KOPT-K1 (cell line): ENCODE results near the gene ZBTB14.

ENCODE experiments used
- H3K27ac ChIP-seq: fragments of 200-600 bp; sonication (generic); 2 replicates; pipeline ENCODE4 v1.5.1; 2016; ENCODE audit warnings: antibody characterized with exemption, mild to moderate bottlenecking, low read depth, low read length; ENCODE audit not compliant: poor library complexity, severe bottlenecking
- H3K36me3 ChIP-seq: fragments of 200-600 bp; sonication (generic); 2 replicates; pipeline ENCODE4 v1.5.1; 2017; ENCODE audit warnings: antibody characterized with exemption, mild to moderate bottlenecking, low read length, moderate library complexity; ENCODE audit not compliant: insufficient read depth
- H3K9me3 ChIP-seq: fragments of 200-600 bp; sonication (generic); 2 replicates; pipeline ENCODE4 v1.5.1; 2017; ENCODE audit warnings: antibody characterized with exemption, low read length, mild to moderate bottlenecking; ENCODE audit not compliant: insufficient read depth, poor library complexity, severe bottlenecking

The ZBTB14 gene

GRCh38 chr18:5297597-5297996 is 2.1 kb upstream of the ZBTB14 start:
- Histone ChIP-seq H3K9me3 (no peaks in the 10 kb centered on the region), H3K36me3 (peaks cover 3% of the 10 kb centered on the region; the same call in 1 of the 2 replicates), H3K27ac (no peak overlapping the region)

- Histone ChIP-seq H3K9me3 (no peaks in the 10 kb centered on the region), H3K36me3 (peaks cover 11% of the 10 kb centered on the region), H3K27ac (peak overlapping the region; percentile 87)
These were observed 1.3 kb upstream of the ZBTB14 start for GRCh38 chr18:5296706-5297320.

GRCh38 chr18:5295981-5296705 is 617 bp upstream of the ZBTB14 start:
- H3K27ac ChIP-seq, result peak overlapping the region; percentile 87
- H3K9me3 ChIP-seq, result no peaks in the 10 kb centered on the region
- H3K36me3 ChIP-seq, result peaks cover 17% of the 10 kb centered on the region

- H3K27ac ChIP-seq, result peak overlapping the region; percentile 87
- peaks cover 31% of the 10 kb centered on the region for H3K36me3 ChIP-seq
- no peaks in the 10 kb centered on the region for H3K9me3 ChIP-seq
These were observed 882 bp downstream of the ZBTB14 start for GRCh38 chr18:5294457-5295230.

GRCh38 chr18:5294113-5294456 is 1.4 kb downstream of the ZBTB14 start:
- no peaks in the 10 kb centered on the region for H3K9me3 ChIP-seq
- H3K27ac ChIP-seq, result peak overlapping the region; percentile 87
- peaks cover 36% of the 10 kb centered on the region for H3K36me3 ChIP-seq

GRCh38 chr18:5288517-5288935 is 7.0 kb downstream of the ZBTB14 start:
- Histone ChIP-seq H3K9me3 (no peaks in the 10 kb centered on the region), H3K36me3 (peaks cover 59% of the 10 kb centered on the region), H3K27ac (no peak overlapping the region)

- H3K9me3 ChIP-seq, result no peaks in the 10 kb centered on the region
- peaks cover 59% of the 10 kb centered on the region for H3K36me3 ChIP-seq
- H3K27ac ChIP-seq, result no peak overlapping the region
These were observed 7.7 kb downstream of the ZBTB14 start for GRCh38 chr18:5287854-5288253.

- H3K36me3 ChIP-seq, result peaks cover 46% of the 10 kb centered on the region
- H3K27ac ChIP-seq, result no peak overlapping the region
- H3K9me3 ChIP-seq, result peaks cover 4% of the 10 kb centered on the region
These were observed 9.0 kb downstream of the ZBTB14 start for GRCh38 chr18:5286525-5286924.

- Histone ChIP-seq H3K36me3 (peaks cover 35% of the 10 kb centered on the region), H3K9me3 (peaks cover 4% of the 10 kb centered on the region), H3K27ac (no peak overlapping the region)
These were observed 10.2 kb downstream of the ZBTB14 start for GRCh38 chr18:5285326-5285725.

GRCh38 chr18:5284808-5285207 is 10.7 kb downstream of the ZBTB14 start:
- Histone ChIP-seq H3K36me3 (peaks cover 29% of the 10 kb centered on the region), H3K27ac (no peak overlapping the region), H3K9me3 (peaks cover 4% of the 10 kb centered on the region)

GRCh38 chr18:5282770-5283169 is 12.8 kb downstream of the ZBTB14 start:
- Histone ChIP-seq H3K36me3 (peaks cover 12% of the 10 kb centered on the region; the same call in 1 of the 2 replicates), H3K9me3 (peaks cover 14% of the 10 kb centered on the region), H3K27ac (no peak overlapping the region)

GRCh38 chr18:5276947-5277346 is 18.6 kb downstream of the ZBTB14 start:
- Histone ChIP-seq H3K9me3 (peaks cover 9% of the 10 kb centered on the region), H3K36me3 (no peaks in the 10 kb centered on the region)

GRCh38 chr18:5275872-5276271 is 19.7 kb downstream of the ZBTB14 start:
- Histone ChIP-seq H3K27ac (no peak overlapping the region), H3K9me3 (peaks cover 11% of the 10 kb centered on the region), H3K36me3 (no peaks in the 10 kb centered on the region)

More at GRCh38 chr18:5276947-5277346, 18.6 kb downstream of the ZBTB14 start:
- H3K27ac ChIP-seq, result no peak overlapping the region

GRCh38 chr18:5268874-5269273 is 26.7 kb downstream of the ZBTB14 start:
- no peaks in the 10 kb centered on the region for H3K36me3 ChIP-seq
- H3K9me3 ChIP-seq, result peaks cover 11% of the 10 kb centered on the region
- H3K27ac ChIP-seq, result no peak overlapping the region

GRCh38 chr18:5266721-5267120 is 28.8 kb downstream of the ZBTB14 start:
- no peak overlapping the region for H3K27ac ChIP-seq
- H3K36me3 ChIP-seq, result no peaks in the 10 kb centered on the region
- H3K9me3 ChIP-seq, result peaks cover 16% of the 10 kb centered on the region
